ENCODE data around the gene NFKB1. TPM values are rescaled to one million over a fixed set of nuclear protein-coding genes. Genes with fewer than 3 reads are reported as not detected.
"Not testable (repeated sequence)": the region's sequence is repeated elsewhere in the genome, so short reads cannot be mapped to it uniquely, and the experiment has no call there.

Gene NFKB1
- total and polyA plus RNA-seq, 8 donors: 9.6 to 36.5 (median 21.2) TPM

GRCh38 chr4:102567427-102567826 is 66.3 kb downstream of the NFKB1 start:
- DNase-seq: no peak
- peaks cover 5 to 47% (median 26%) of the 10 kb centered on the region in 4 donors for H3K4me1 ChIP-seq
- peaks cover 0 to 14% (median 9%) of the 10 kb centered on the region in 4 donors for H3K36me3 ChIP-seq
- H3K9me3 ChIP-seq: no peaks in the 10 kb centered on the region
- no peak overlapping the region for H3K4me3 ChIP-seq
- no peak overlapping the region for H3K27ac ChIP-seq
- no peaks in the 10 kb centered on the region for H3K27me3 ChIP-seq
- intact Hi-C loops (cut with DNase I; ENCODE audit: low total_unique reads): no loop called here
- no peak for TF ChIP-seq CTCF (IDR thresholded peaks at IDR 0.05)
- no peak for TF ChIP-seq POLR2A (IDR thresholded peaks at IDR 0.05)
- no peak for TF ChIP-seq EP300 (IDR thresholded peaks at IDR 0.05)
- no peak for TF ChIP-seq POLR2AphosphoS5 (IDR thresholded peaks at IDR 0.05)
- 14 to 59% (median 23%) methylated on average over 1 of the region's 1 CpG for WGBS, 5 donors

GRCh38 chr4:102569200-102569599 is 68.0 kb downstream of the NFKB1 start:
- Histone ChIP-seq H3K4me1 (peaks cover 5 to 48% (median 24%) of the 10 kb centered on the region in 4 donors), H3K36me3 (peaks cover 0 to 14% (median 9%) of the 10 kb centered on the region in 4 donors), H3K4me3 (no peak overlapping the region), H3K27ac (peak overlapping the region in 3 of 5 donors; percentile 0 to 27 (median 17)), H3K9me3 (no peaks in the 10 kb centered on the region), H3K27me3 (no peaks in the 10 kb centered on the region)
- WGBS, 5 donors: 50 to 68% (median 59%) methylated on average over 2 of the region's 2 CpGs
- intact Hi-C loops (cut with DNase I; ENCODE audit: low total_unique reads): no loop called here
- DNase-seq: peak in 1 of 2 donors; percentile 14
- no peak for TF ChIP-seq POLR2AphosphoS5 (IDR thresholded peaks at IDR 0.05)
- no peak for TF ChIP-seq CTCF (IDR thresholded peaks at IDR 0.05)
- no peak for TF ChIP-seq POLR2A (IDR thresholded peaks at IDR 0.05)
- TF ChIP-seq EP300 (IDR thresholded peaks at IDR 0.05): no peak

- WGBS, 5 donors: 95 to 100% (median 100%) methylated on average over 1 of the region's 1 CpG
These were observed 69.1 kb downstream of the NFKB1 start for GRCh38 chr4:102570211-102570610.

GRCh38 chr4:102572452-102572851 is 71.3 kb downstream of the NFKB1 start:
- no peak for DNase-seq
- TF ChIP-seq POLR2A (IDR thresholded peaks at IDR 0.05) (no peak), EP300 (IDR thresholded peaks at IDR 0.05) (no peak), POLR2AphosphoS5 (IDR thresholded peaks at IDR 0.05) (no peak), CTCF (IDR thresholded peaks at IDR 0.05) (no peak)
- WGBS, 5 donors: 82 to 95% (median 85%) methylated on average over 3 of the region's 3 CpGs
- intact Hi-C loops (cut with DNase I; ENCODE audit: low total_unique reads): no loop called here
- no peak overlapping the region for H3K27ac ChIP-seq
- peaks cover 0 to 22% (median 11%) of the 10 kb centered on the region in 4 donors for H3K36me3 ChIP-seq
- H3K4me1 ChIP-seq: peaks cover 5 to 39% (median 20%) of the 10 kb centered on the region in 4 donors
- H3K9me3 ChIP-seq: no peaks in the 10 kb centered on the region
- H3K27me3 ChIP-seq: no peaks in the 10 kb centered on the region
- no peak overlapping the region for H3K4me3 ChIP-seq

More at GRCh38 chr4:102570211-102570610, 69.1 kb downstream of the NFKB1 start:
- H3K27me3 ChIP-seq; H3K27ac ChIP-seq; H3K4me3 ChIP-seq; DNase-seq; intact Hi-C loops (cut with DNase I; ENCODE audit: low total_unique reads); H3K9me3 ChIP-seq: not testable (repeated sequence)
- peaks cover 5 to 51% (median 28%) of the 10 kb centered on the region in 4 donors for H3K4me1 ChIP-seq
- H3K36me3 ChIP-seq: peaks cover 0 to 14% (median 9%) of the 10 kb centered on the region in 4 donors

- H3K27me3 ChIP-seq: no peaks in the 10 kb centered on the region
- H3K27ac ChIP-seq: no peak overlapping the region
- no peak for DNase-seq
- no peaks in the 10 kb centered on the region for H3K9me3 ChIP-seq
- WGBS, 5 donors: 52 to 91% (median 77%) methylated on average over 2 of the region's 2 CpGs
- peaks cover 0 to 40% (median 30%) of the 10 kb centered on the region in 4 donors for H3K36me3 ChIP-seq
- TF ChIP-seq POLR2AphosphoS5 (IDR thresholded peaks at IDR 0.05): no peak
- no peak for TF ChIP-seq POLR2A (IDR thresholded peaks at IDR 0.05)
- no peak for TF ChIP-seq EP300 (IDR thresholded peaks at IDR 0.05)
- TF ChIP-seq CTCF (IDR thresholded peaks at IDR 0.05): no peak
- intact Hi-C loops (cut with DNase I; ENCODE audit: low total_unique reads): no loop called here
- no peak overlapping the region for H3K4me3 ChIP-seq
- peaks cover 0 to 22% (median 7%) of the 10 kb centered on the region in 4 donors for H3K4me1 ChIP-seq
These were observed 73.2 kb downstream of the NFKB1 start for GRCh38 chr4:102574317-102574716.
